Astrocyte of the spinal cord (primary cell): ENCODE data around the gene MYH15.

ENCODE experiments used
- DNase-seq: peaks from one replicate; pipeline ENCODE4 v3.0.0; 2011; ENCODE audit warnings: low read depth, low spot score
- H3K4me3 ChIP-seq: 2 replicates; pipeline ENCODE4 v1.5.1; 2011; ENCODE audit warnings: low read depth, mild to moderate bottlenecking, low read length, moderate library complexity
- CTCF ChIP-seq: IDR thresholded peaks from 2 replicates; pipeline ENCODE4 v1.5.1; 2012; ENCODE audit warnings: low read depth, mild to moderate bottlenecking, low read length, inconsistent platforms
- in situ Hi-C: cut with HindIII; loops from 2 replicates; pipeline ENCODE4 v1.10.0; 2017; ENCODE audit warnings: low sequenced_read_pairs

Gene MYH15

DNA sequence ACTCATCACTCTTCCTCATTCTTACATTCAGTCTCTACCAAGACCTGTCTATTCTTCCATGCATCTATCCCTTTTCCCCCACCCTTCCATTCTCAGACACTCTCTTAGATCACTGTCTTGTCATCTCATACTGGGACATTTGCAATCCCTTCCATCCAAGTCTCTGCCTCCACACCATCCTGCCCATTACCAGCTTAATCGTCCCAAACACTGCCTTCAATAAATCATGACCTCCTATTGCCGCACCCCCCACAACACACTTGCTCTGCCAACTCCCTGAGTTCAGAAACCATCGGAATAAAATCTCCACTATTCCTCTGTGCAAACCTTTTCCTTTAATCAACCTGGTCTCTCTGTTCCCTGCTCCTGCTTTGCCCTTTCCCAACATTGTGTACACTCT, 18.9 kb downstream of the MYH15 start:
- in situ Hi-C loops: no loop called here
- no peak overlapping the region for H3K4me3 ChIP-seq
- DNase-seq: no peak
- no peak for TF ChIP-seq CTCF

DNA sequence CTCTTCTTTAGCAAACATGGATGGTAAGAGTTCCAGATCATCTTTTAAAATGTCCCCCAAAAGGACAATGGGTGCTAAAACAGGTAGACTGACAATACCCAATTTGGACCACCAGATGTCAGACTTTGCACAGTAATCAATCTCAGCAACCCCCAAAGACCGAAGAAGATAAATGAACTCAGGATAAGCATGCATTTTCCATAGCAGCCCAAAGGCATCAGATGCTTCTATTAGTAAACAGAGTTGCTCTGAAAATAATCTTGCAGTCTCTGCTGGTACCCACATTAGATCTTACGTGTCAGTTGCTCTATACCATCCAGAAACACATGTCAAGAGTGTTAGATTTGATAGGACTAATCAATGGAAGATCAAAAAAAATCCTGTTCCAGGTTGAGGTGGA, 20.6 kb downstream of the MYH15 start:
- peak; percentile 66 for TF ChIP-seq CTCF
- H3K4me3 ChIP-seq: no peak overlapping the region
- peak; percentile 43 for DNase-seq
- in situ Hi-C loops: no loop called here

DNA sequence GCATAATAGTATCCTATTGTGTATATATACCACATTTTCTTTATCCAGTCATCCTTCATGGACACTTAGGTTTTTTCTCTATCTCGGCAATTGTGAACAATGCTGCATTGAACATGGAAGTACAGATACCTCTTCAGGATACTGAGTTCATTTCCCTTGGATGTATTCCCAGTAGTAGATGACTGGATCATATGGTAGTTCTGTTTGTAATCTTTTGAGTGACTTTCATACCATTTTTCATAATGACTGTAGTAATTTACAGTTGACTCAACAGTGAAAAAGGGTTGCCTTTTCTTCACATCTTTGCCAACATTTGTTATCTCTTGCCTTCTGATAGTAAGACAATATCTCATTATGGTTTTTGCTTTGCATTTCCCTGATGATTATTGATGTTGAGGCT, 21.8 kb downstream of the MYH15 start:
- no peak for TF ChIP-seq CTCF
- in situ Hi-C loops: no loop called here
- peak; percentile 37 for DNase-seq
- no peak overlapping the region for H3K4me3 ChIP-seq

DNA sequence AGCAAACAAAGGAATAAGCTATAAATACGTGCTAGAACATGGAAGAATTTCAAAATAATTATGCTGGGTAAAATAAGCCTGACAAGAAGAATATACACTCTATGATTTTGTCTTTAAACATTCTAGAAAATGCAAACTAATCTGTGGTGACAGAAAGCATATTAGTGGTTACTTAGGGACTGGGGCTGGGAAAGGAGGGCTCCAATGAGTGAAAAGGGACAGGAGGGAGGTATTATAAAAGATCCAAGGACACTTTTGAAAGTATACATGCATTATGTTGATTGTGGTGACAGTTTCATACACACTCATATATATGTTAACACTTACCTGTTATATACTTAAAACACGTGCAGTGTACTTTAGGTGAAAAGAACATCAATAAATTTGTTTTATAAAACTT, 23.0 kb downstream of the MYH15 start:
- DNase-seq: no peak
- no peak for TF ChIP-seq CTCF
- no peak overlapping the region for H3K4me3 ChIP-seq
- in situ Hi-C loops: no loop called here

GRCh38 chr3:108486941-108487340, 23.5 kb downstream of the MYH15 start:
- DNase-seq: peak; percentile 39
- TF ChIP-seq CTCF: no peak
- no peak overlapping the region for H3K4me3 ChIP-seq
- in situ Hi-C loops: no loop called here

DNA sequence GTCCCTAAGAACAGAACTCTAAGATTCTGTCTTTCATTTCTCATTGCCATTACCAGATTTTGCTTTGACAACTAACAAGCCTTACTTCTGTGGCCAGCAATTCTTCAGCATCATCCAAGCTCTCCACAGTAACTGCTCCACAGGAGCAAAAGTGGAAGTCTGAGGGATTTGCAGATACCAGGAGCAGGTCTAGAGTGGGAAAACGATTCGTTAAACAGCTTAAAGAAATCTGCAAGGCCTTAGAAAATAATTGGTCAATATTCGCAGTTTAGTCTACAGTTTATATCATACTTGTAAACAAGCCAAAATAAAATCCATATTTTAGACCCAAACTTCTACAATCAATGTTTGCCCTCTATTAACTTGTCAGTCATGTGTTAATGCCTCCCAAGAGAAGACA, 24.1 kb downstream of the MYH15 start:
- DNase-seq: no peak
- TF ChIP-seq CTCF: no peak
- in situ Hi-C loops: no loop called here
- no peak overlapping the region for H3K4me3 ChIP-seq

DNA sequence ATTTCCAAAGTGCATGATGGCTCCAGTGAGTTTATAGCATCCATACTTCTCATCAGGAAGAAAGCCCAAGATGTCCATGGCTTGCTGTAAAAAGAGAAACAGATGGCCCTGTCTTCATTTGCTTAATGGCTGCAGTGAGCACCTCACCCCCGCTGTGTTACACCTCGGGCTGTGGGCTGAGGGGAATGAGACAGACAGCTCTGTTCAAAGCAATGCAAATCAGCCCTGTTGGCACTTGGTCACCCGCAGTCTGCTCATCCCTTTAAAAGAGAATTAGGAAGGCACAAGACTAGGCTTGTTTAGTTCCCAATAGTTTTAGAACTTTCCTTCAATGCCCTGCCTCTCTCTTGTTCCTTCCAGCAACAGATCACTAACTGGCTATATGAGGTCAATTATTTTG, 25.2 kb downstream of the MYH15 start:
- in situ Hi-C loops: no loop called here
- no peak for TF ChIP-seq CTCF
- no peak for DNase-seq
- H3K4me3 ChIP-seq: no peak overlapping the region
